RWPE1 (cell line): ENCODE results near the gene DENND2D.

ENCODE experiments used
- CTCF ChIA-PET: fragments of 350-600 bp; sonication (Branson Sonifier 250); formaldehyde crosslinking; extraction: SDS; loops from one replicate; lab custom pipeline; 2021; lab: Yijun Ruan, JAX
- POLR2A ChIA-PET: fragments of 400-600 bp; formaldehyde crosslinking; extraction: SDS; loops from one replicate; lab custom pipeline; 2020; ENCODE audit warnings: antibody characterized with exemption; ENCODE audit not compliant: low non-redundant PET; lab: Yijun Ruan, JAX
- DNase-seq: peaks from one replicate; pipeline ENCODE4 v3.0.0; 2012; ENCODE audit warnings: low spot score
- H3K27ac ChIP-seq: fragments of 450-650 bp; 2 replicates; pipeline ENCODE4 v1.5.1; 2017
- TF ChIP-seq, protein P1 (sequence below): fragments of 450-650 bp; conservative IDR thresholded peaks from 2 replicates; pipeline ENCODE4 v1.5.1; 2017; ENCODE audit warnings: low read depth, mild to moderate bottlenecking

Gene DENND2D

DNA sequence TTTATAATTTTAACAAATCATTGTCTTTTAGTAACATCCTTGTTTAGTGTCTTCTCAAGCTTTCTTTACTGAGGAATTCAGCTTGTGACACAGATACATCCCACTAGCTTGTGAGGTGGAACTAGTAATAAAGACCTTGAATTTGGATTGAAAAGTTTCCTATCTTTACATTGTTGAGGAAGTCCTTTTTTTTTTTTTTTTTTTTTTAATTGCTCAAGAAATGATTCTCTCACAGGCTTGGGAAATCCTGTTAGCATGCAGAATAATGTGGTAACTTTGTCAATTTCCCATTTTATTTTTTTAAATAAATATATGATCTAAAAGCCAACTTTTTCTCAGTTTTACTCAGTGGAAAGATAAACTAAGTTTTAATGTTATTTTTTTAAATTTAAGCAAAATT lies 15.8 kb downstream of the DENND2D start:
- H3K27ac ChIP-seq: no peak overlapping the region
- no peak for DNase-seq
- POLR2A ChIA-PET: no interaction called here
- CTCF ChIA-PET: no interaction called here
- TF ChIP-seq, protein P1, sequence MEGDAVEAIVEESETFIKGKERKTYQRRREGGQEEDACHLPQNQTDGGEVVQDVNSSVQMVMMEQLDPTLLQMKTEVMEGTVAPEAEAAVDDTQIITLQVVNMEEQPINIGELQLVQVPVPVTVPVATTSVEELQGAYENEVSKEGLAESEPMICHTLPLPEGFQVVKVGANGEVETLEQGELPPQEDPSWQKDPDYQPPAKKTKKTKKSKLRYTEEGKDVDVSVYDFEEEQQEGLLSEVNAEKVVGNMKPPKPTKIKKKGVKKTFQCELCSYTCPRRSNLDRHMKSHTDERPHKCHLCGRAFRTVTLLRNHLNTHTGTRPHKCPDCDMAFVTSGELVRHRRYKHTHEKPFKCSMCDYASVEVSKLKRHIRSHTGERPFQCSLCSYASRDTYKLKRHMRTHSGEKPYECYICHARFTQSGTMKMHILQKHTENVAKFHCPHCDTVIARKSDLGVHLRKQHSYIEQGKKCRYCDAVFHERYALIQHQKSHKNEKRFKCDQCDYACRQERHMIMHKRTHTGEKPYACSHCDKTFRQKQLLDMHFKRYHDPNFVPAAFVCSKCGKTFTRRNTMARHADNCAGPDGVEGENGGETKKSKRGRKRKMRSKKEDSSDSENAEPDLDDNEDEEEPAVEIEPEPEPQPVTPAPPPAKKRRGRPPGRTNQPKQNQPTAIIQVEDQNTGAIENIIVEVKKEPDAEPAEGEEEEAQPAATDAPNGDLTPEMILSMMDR: no peak

DNA sequence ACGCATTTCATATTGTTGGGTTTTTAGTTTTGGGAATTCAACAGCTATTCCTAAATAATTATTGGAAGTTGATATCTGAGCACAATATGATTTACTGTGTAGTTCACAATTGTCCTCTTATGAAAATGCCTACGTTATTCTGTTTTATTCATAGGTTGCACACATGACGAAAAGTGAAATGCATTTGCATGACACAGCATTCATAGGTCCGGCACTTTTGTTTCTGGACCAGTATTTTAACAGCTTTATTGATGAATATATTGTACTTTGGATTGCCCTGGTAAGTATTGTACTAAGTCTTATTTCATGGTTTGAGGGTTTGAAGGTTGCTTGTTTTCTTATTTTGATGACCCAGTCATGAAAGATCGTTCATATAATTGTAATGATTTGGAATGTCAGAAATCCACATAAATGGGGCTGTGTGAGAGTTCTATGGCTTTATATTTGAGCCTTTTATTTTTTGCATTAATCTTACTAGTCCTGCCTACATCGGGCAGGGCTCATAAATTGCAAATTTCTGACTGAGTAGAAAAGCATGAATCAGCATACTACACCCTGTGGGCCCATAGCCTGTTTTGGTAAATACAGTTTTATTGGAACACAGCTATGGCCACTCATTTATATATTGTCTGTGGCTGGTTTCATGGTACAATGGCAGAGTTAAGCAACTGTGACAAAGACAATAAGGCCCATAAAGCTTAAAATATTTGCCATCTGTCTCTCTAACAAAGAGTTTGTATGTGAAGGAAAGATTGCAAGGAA lies 17.0 kb downstream of the DENND2D start:
- TF ChIP-seq, protein P1: no peak
- H3K27ac ChIP-seq: no peak overlapping the region
- ChIA-PET CTCF (interaction anchor here (0.5 to 1.2 kb wide), 3 partner anchors 22 to 504 kb away, joined by 3 read pairs; no protein-coding TSS in a partner anchor), POLR2A (no interaction called here)
- DNase-seq: no peak

DNA sequence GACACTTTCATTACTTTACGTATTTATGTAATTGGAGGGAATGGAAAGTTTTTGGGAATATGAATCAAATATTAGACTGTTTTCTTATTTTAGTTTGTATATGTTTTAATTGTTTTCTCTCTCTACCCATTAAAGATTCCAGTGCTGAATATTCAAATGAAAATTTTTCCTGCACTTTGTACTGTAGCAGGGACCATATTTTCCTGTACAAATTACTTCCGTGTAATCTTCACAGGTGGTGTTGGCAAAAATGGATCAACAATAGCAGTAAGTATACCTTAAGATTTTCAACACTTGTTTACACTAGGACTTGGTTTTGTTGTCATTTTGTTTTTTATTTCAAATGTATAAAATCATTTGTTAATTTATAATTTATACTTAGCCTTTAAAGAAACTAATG lies 18.4 kb downstream of the DENND2D start:
- DNase-seq: no peak
- ChIA-PET POLR2A (no interaction called here), CTCF (no interaction called here)
- TF ChIP-seq, protein P1: no peak
- H3K27ac ChIP-seq: no peak overlapping the region

DNA sequence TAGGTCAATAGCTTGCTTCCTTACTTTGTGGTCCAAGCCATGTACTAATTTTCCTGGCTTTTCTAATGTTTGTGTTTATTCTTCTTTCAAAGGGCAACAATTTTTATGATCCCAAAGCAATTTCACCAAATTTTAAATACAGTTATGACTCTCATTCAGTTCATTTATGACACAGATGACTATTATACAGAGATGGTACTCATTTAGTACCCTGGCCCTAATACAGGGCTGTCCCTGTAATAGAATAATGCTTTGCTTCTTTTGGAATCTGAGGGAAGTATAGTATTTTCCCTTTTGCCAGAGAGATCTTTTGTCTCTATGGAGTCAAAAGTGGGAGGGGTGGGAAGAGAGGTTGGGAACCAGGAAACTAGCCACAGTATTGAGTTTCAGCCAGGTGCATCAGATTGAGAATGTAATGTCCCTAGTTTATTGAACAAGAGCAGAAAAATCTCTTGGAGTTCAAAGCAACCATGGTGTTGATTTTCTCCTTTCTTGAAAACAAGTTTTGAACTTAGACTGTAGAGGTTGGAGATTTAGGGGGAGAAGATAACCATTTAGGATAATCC lies 20.4 kb downstream of the DENND2D start:
- DNase-seq: no peak
- POLR2A ChIA-PET: no interaction called here
- TF ChIP-seq, protein P1: no peak
- H3K27ac ChIP-seq: no peak overlapping the region
- CTCF ChIA-PET: no interaction called here

DNA sequence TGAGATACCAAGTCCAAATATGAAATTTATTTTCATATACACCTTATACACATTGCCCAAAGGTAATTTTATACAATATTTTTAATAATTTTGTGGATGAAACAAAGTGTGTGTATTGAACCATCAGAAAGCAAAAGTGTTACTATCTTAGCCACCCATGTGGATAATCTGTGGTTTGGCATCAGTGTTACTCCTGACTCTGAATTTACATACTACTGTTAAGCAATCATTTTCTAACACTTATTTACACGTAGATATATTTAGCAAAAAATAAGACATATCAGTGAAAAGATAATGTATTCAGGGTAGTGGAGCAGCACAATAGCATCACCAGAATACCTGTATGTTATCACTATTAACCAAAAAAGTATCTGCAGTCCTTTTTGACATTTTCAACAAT lies 23.8 kb downstream of the DENND2D start:
- TF ChIP-seq, protein P1: no peak
- CTCF ChIA-PET: no interaction called here
- POLR2A ChIA-PET: no interaction called here
- DNase-seq: no peak
- no peak overlapping the region for H3K27ac ChIP-seq

DNA sequence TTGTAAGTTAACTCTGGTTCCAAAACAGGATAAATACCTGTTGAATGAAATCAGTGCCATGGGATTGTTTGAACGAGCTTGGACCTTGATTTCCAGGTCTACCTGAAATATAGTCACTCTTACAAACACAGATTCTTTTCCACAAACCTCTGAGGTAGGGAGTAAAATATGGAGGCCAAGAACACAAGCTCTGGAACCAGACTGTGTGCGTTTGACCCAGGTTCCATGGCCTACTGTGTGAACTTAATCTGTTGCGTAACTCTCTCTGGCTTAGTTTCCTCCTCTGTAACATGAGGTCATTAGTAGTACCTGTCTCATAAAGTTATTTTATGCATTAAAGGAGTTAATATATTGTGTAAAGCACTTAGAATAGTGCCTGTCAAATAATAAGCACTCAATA lies 25.1 kb downstream of the DENND2D start:
- ChIA-PET CTCF (no interaction called here), POLR2A (no interaction called here)
- no peak overlapping the region for H3K27ac ChIP-seq
- DNase-seq: no peak
- TF ChIP-seq, protein P1: no peak
